ENCODE measurements around the gene TENM4.

The TENM4 gene

GRCh38 chr11:79290761-79291160, 150.1 kb downstream of the TENM4 start:
- DNase-seq = no peak

- no peak for DNase-seq
Measured at GRCh38 chr11:79287952-79288351, 152.9 kb downstream of the TENM4 start.

GRCh38 chr11:79285756-79286155, 155.1 kb downstream of the TENM4 start:
- no peak for DNase-seq

- peak; percentile 45 for DNase-seq
Measured at GRCh38 chr11:79276736-79277325, 164.0 kb downstream of the TENM4 start.

- DNase-seq = peak; percentile 90
Measured at GRCh38 chr11:79274636-79275331, 166.0 kb downstream of the TENM4 start.

GRCh38 chr11:79273781-79274180, 167.0 kb downstream of the TENM4 start:
- DNase-seq = no peak

GRCh38 chr11:79269611-79270307, 171.1 kb downstream of the TENM4 start:
- DNase-seq = no peak

- DNase-seq = no peak
Measured at GRCh38 chr11:79266396-79266795, 174.4 kb downstream of the TENM4 start.

- peak; percentile 36 for DNase-seq
Measured at GRCh38 chr11:79265756-79266322, 175.0 kb downstream of the TENM4 start.

GRCh38 chr11:79264284-79264683, 176.5 kb downstream of the TENM4 start:
- no peak for DNase-seq

- peak; percentile 64 for DNase-seq
Measured at GRCh38 chr11:79263001-79263400, 177.8 kb downstream of the TENM4 start.

- DNase-seq = peak; percentile 58
Measured at GRCh38 chr11:79262221-79262620, 178.6 kb downstream of the TENM4 start.

GRCh38 chr11:79261684-79262083, 179.1 kb downstream of the TENM4 start:
- no peak for DNase-seq

GRCh38 chr11:79259800-79260199, 181.0 kb downstream of the TENM4 start:
- DNase-seq = no peak

- DNase-seq = no peak
Measured at GRCh38 chr11:79258576-79258975, 182.3 kb downstream of the TENM4 start.

- DNase-seq = no peak
Measured at GRCh38 chr11:79255965-79256364, 184.9 kb downstream of the TENM4 start.

GRCh38 chr11:79253280-79253679, 187.6 kb downstream of the TENM4 start:
- DNase-seq = no peak

- DNase-seq = peak; percentile 44
Measured at GRCh38 chr11:79249295-79249993, 191.4 kb downstream of the TENM4 start.

- DNase-seq = no peak
Measured at GRCh38 chr11:79244798-79245197, 196.0 kb downstream of the TENM4 start.

- peak; percentile 96 for DNase-seq
Measured at GRCh38 chr11:79244241-79244772, 196.5 kb downstream of the TENM4 start.

- no peak for DNase-seq
Measured at GRCh38 chr11:79243422-79244210, 197.2 kb downstream of the TENM4 start.

- peak; percentile 61 for DNase-seq
Measured at GRCh38 chr11:79242616-79243015, 198.2 kb downstream of the TENM4 start.
